ENCODE results near the gene KCNK4.

The KCNK4 gene

GRCh38 chr11:64291262-64291751, at the start of gene KCNK4:
KCNK4 (plus strand) TSS chr11:64291302; CDS start chr11:64293019, 1,717 bp downstream.
- peak within 1 kb of the TSS in 1 of 2 donors; percentile 14 for H3K4me3 ChIP-seq (replicated peaks in 1 of 2; ENCODE audit: low read depth in 2 of 2, low read length in 2 of 2)
- DNase-seq (ENCODE audit: low read depth in 2 of 2), result no peak
- TF ChIP-seq, protein P1, sequence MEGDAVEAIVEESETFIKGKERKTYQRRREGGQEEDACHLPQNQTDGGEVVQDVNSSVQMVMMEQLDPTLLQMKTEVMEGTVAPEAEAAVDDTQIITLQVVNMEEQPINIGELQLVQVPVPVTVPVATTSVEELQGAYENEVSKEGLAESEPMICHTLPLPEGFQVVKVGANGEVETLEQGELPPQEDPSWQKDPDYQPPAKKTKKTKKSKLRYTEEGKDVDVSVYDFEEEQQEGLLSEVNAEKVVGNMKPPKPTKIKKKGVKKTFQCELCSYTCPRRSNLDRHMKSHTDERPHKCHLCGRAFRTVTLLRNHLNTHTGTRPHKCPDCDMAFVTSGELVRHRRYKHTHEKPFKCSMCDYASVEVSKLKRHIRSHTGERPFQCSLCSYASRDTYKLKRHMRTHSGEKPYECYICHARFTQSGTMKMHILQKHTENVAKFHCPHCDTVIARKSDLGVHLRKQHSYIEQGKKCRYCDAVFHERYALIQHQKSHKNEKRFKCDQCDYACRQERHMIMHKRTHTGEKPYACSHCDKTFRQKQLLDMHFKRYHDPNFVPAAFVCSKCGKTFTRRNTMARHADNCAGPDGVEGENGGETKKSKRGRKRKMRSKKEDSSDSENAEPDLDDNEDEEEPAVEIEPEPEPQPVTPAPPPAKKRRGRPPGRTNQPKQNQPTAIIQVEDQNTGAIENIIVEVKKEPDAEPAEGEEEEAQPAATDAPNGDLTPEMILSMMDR (IDR thresholded peaks at IDR 0.05; ENCODE audit: low read depth, low read length), result no peak

GRCh38 chr11:64241491-64242374, 49.4 kb upstream of the KCNK4 start:
- TF ChIP-seq, protein P1 (IDR thresholded peaks at IDR 0.05; ENCODE audit: low read depth, low read length), result no peak
- DNase-seq (ENCODE audit: low read depth in 2 of 2), result peak; percentile 39 to 50
- H3K4me3 ChIP-seq (replicated peaks in 1 of 2; ENCODE audit: low read depth in 2 of 2, low read length in 2 of 2), result peak overlapping the region; percentile 65 to 85

- no peak for DNase-seq (ENCODE audit: low read depth in 2 of 2)
- peak overlapping the region in 1 of 2 donors; percentile 65 for H3K4me3 ChIP-seq (replicated peaks in 1 of 2; ENCODE audit: low read depth in 2 of 2, low read length in 2 of 2)
These were observed 47.8 kb upstream of the KCNK4 start for GRCh38 chr11:64243236-64243854.

DNA sequence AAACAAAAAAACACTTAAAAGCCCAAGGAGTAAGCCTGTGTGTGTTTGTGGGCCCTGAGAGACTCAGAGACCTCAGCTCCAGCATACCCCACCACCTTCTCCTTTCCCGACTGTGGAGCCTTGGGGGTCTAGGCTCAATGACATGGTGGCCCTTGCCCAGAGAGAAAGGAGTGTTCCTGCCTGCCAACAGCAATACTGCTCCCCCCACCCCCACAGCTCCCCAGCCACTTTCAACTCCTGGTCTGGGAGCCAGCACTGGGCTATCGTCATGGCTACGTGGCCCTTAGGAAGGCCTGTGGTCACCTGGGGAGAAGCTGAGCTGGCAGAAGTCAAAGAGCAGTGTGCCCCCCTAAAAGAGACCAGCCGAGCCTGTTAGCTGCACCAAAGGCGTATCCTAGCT, 47.0 kb upstream of the KCNK4 start:
- no peak for DNase-seq (ENCODE audit: low read depth in 2 of 2)
- no peak overlapping the region for H3K4me3 ChIP-seq (replicated peaks in 1 of 2; ENCODE audit: low read depth in 2 of 2, low read length in 2 of 2)
- TF ChIP-seq, protein P1 (IDR thresholded peaks at IDR 0.05; ENCODE audit: low read depth, low read length), result no peak

More at GRCh38 chr11:64243236-64243854, 47.8 kb upstream of the KCNK4 start:
- TF ChIP-seq, protein P1 (IDR thresholded peaks at IDR 0.05; ENCODE audit: low read depth, low read length), result no peak

GRCh38 chr11:64244966-64245365, 46.1 kb upstream of the KCNK4 start:
- TF ChIP-seq, protein P1 (IDR thresholded peaks at IDR 0.05; ENCODE audit: low read depth, low read length), result no peak
- H3K4me3 ChIP-seq (replicated peaks in 1 of 2; ENCODE audit: low read depth in 2 of 2, low read length in 2 of 2), result peak overlapping the region; percentile 78 to 90

DNA sequence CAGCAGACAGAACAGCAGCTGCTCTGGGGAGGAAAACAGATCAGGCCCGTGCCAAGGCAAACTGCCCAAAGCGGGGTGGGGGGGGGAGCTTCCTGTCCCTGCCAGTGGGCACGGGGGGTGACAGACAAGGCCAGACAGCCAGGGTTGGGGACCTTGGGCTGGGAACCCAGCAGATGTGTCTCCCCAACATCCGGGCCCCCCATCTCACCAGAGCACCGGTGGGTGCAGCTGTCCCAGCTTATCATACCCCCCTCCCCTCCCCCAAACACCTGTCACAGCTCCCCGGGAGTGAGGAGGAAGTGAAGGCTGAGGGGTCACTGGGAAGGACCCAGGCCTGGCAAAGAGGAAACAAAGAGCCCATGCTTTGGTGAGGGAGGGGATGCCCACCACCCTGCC, 45.7 kb upstream of the KCNK4 start:
- TF ChIP-seq, protein P1 (IDR thresholded peaks at IDR 0.05; ENCODE audit: low read depth, low read length), result no peak
- peak overlapping the region; percentile 78 to 90 for H3K4me3 ChIP-seq (replicated peaks in 1 of 2; ENCODE audit: low read depth in 2 of 2, low read length in 2 of 2)
- DNase-seq (ENCODE audit: low read depth in 2 of 2), result no peak

More at GRCh38 chr11:64244966-64245365, 46.1 kb upstream of the KCNK4 start:
- no peak for DNase-seq (ENCODE audit: low read depth in 2 of 2)

All from cardiac fibroblast (primary cell).